H1 (cell line): ENCODE measurements around the gene SPTAN1. TPM values are rescaled to one million over a fixed set of nuclear protein-coding genes. Genes with fewer than 3 reads are reported as not detected.

Experiments
- CTCF ChIA-PET: fragments of 300-600 bp; sonication (Branson Sonifier 250); formaldehyde crosslinking; loops from one replicate; lab custom pipeline; 2021; ENCODE audit not compliant: partially characterized antibody; lab: Charles Lee
- POLR2A ChIA-PET: fragments of 300-600 bp; sonication (Branson Sonifier 250); formaldehyde crosslinking; loops from one replicate; lab custom pipeline; 2021; ENCODE audit warnings: inconsistent platforms; ENCODE audit not compliant: partially characterized antibody; lab: Charles Lee
- DNase-seq, 2 experiments: peaks; one replicate each; pipeline versions ENCODE4 v3.0.0 to v3.0.0-alpha.2; 2010 to 2022; ENCODE audit warnings: low spot score in 2 of 2, low read depth in 1 of 2, mixed read lengths in 1 of 2
- FAIRE-seq: peaks from 2 replicates; lab custom pipeline; 2011; peaks lifted over from hg19 to GRCh38; lab: Jason Lieb, UNC
- H2AFZ ChIP-seq: 2 replicates; pipeline ENCODE4 v1.8.1; 2012; ENCODE audit warnings: low read length, inconsistent platforms
- H2AK5ac ChIP-seq: 2 replicates; pipeline ENCODE4 v1.6.1; 2013; ENCODE audit warnings: low read depth, low read length
- H2BK120ac ChIP-seq: replicated peaks from 2 replicates; pipeline ENCODE3; 2013; ENCODE audit warnings: low read depth, low read length, inconsistent platforms
- H2BK12ac ChIP-seq: 2 replicates; pipeline ENCODE4 v1.6.1; 2013; ENCODE audit warnings: low read depth, low read length
- H2BK15ac ChIP-seq: 2 replicates; pipeline ENCODE4 v1.6.1; 2013; ENCODE audit warnings: low read length
- H2BK20ac ChIP-seq: 2 replicates; pipeline ENCODE4 v1.6.1; 2013; ENCODE audit warnings: low read length
- H2BK5ac ChIP-seq: 2 replicates; pipeline ENCODE4 v1.6.1; 2013; ENCODE audit warnings: low read depth, low read length
- H3K14ac ChIP-seq: 2 replicates; pipeline ENCODE4 v1.6.1; 2013; ENCODE audit warnings: inconsistent platforms; ENCODE audit not compliant: insufficient read length
- H3K18ac ChIP-seq: 2 replicates; pipeline ENCODE4 v1.6.1; 2013; ENCODE audit warnings: low read length; ENCODE audit errors: extremely low read depth
- H3K23ac ChIP-seq: 2 replicates; pipeline ENCODE4 v1.6.1; 2013; ENCODE audit warnings: inconsistent platforms; ENCODE audit not compliant: insufficient read length
- H3K23me2 ChIP-seq: 2 replicates; pipeline ENCODE4 v1.6.1; 2013; ENCODE audit warnings: low read depth, low read length
- H3K27ac ChIP-seq: 2 replicates; pipeline ENCODE4 v1.6.1; 2011; ENCODE audit warnings: low read depth, low read length, inconsistent platforms
- H3K27me3 ChIP-seq, 4 experiments: replicated peaks in 1 of 4; 1 replicate in 1 of 4; 2 replicates in 3 of 4; pipeline versions ENCODE4 v1.6.1 to v1.8.1; 2011 to 2013; ENCODE audit warnings: low read length in 3 of 4, mild to moderate bottlenecking in 3 of 4, inconsistent platforms in 2 of 4, mixed read lengths in 2 of 4, moderate library complexity in 1 of 4; ENCODE audit not compliant: control insufficient read depth in 3 of 4, insufficient read depth in 3 of 4; ENCODE audit errors: extremely low read depth in 1 of 4
- H3K36me3 ChIP-seq, 4 experiments: 2 replicates each; pipeline versions ENCODE4 v1.6.1 to v1.8.1; 2011 to 2013; ENCODE audit warnings: mild to moderate bottlenecking in 4 of 4, low read length in 3 of 4, moderate library complexity in 2 of 4, control low read depth in 1 of 4, inconsistent platforms in 1 of 4; ENCODE audit not compliant: insufficient read depth in 4 of 4, control insufficient read depth in 2 of 4
- H3K4ac ChIP-seq: replicated peaks from 2 replicates; pipeline ENCODE3; 2013; ENCODE audit warnings: low read length, low read depth, mixed read lengths, inconsistent platforms; ENCODE audit not compliant: insufficient read length
- H3K4me1 ChIP-seq, 4 experiments: replicated peaks in 1 of 4; 1 replicate in 1 of 4; 2 replicates in 3 of 4; pipeline versions ENCODE4 v1.6.1 to v1.8.1; 2011 to 2013; ENCODE audit warnings: low read length in 3 of 4, inconsistent platforms in 2 of 4, mixed read lengths in 1 of 4; ENCODE audit not compliant: insufficient read depth in 4 of 4, control insufficient read depth in 3 of 4
- H3K4me2 ChIP-seq, 2 experiments: 2 replicates each; pipeline versions ENCODE4 v1.6.1 to v1.8.1; 2011 to 2013; ENCODE audit warnings: low read depth in 2 of 2, low read length in 2 of 2, control low read depth in 1 of 2, inconsistent platforms in 1 of 2, mild to moderate bottlenecking in 1 of 2; ENCODE audit not compliant: insufficient read depth in 1 of 2
- H3K4me3 ChIP-seq, 4 experiments: fragments of 200-600, 300-600 bp in 1 of 4; sonication (generic), shearing (Covaris generic), sonication (Bioruptor Twin) in 1 of 4; 2 replicates each; pipeline versions ENCODE4 v1.5.1 to v1.8.1; 2011 to 2016; ENCODE audit warnings: low read length in 4 of 4, low read depth in 3 of 4, control low read depth in 2 of 4, inconsistent platforms in 2 of 4, mild to moderate bottlenecking in 2 of 4, mixed read lengths in 1 of 4, moderate library complexity in 1 of 4; ENCODE audit not compliant: insufficient read depth in 2 of 4; ENCODE audit errors: extremely low read depth in 1 of 4
- H3K56ac ChIP-seq: replicated peaks from 2 replicates; pipeline ENCODE3; 2013; ENCODE audit warnings: low read depth, mild to moderate bottlenecking, mixed read lengths, low read length, inconsistent platforms; ENCODE audit not compliant: insufficient read length
- H3K79me1 ChIP-seq: 2 replicates; pipeline ENCODE4 v1.6.1; 2013; ENCODE audit warnings: low read depth, low read length, control low read depth
- H3K79me2 ChIP-seq, 2 experiments: 2 replicates each; pipeline versions ENCODE4 v1.6.1 to v1.8.1; 2012 to 2013; ENCODE audit warnings: low read length in 2 of 2, mild to moderate bottlenecking in 2 of 2, inconsistent platforms in 1 of 2; ENCODE audit not compliant: insufficient read depth in 2 of 2, control insufficient read depth in 1 of 2
- H3K9ac ChIP-seq, 4 experiments: replicated peaks in 1 of 4; 1 replicate in 1 of 4; 2 replicates in 3 of 4; pipeline versions ENCODE4 v1.6.1 to v1.8.1; 2011 to 2013; ENCODE audit warnings: low read depth in 3 of 4, low read length in 3 of 4, control low read depth in 2 of 4, mild to moderate bottlenecking in 2 of 4, moderate library complexity in 2 of 4, inconsistent platforms in 1 of 4; ENCODE audit errors: extremely low read depth in 1 of 4
- H3K9me3 ChIP-seq, 2 experiments: 2 replicates each; pipeline versions ENCODE4 v1.6.1 to v1.8.1; 2012 to 2013; ENCODE audit warnings: mild to moderate bottlenecking in 2 of 2, moderate library complexity in 2 of 2, control low read depth in 1 of 2, inconsistent platforms in 1 of 2, low read depth in 1 of 2, low read length in 1 of 2, mixed read lengths in 1 of 2; ENCODE audit not compliant: insufficient read depth in 2 of 2
- H4K20me1 ChIP-seq, 2 experiments: replicated peaks in 1 of 2; 2 replicates each; pipeline versions ENCODE3 to v1.8.1; 2011 to 2013; ENCODE audit warnings: inconsistent platforms in 2 of 2, low read length in 2 of 2, mild to moderate bottlenecking in 1 of 2; ENCODE audit not compliant: insufficient read depth in 2 of 2, control insufficient read depth in 1 of 2
- H4K5ac ChIP-seq: 2 replicates; pipeline ENCODE4 v1.6.1; 2013; ENCODE audit warnings: low read length, low read depth, mixed read lengths, inconsistent platforms; ENCODE audit not compliant: insufficient read length
- H4K8ac ChIP-seq: 2 replicates; pipeline ENCODE4 v1.8.0; 2013; ENCODE audit warnings: mild to moderate bottlenecking, moderate library complexity, low read length, inconsistent platforms; ENCODE audit not compliant: insufficient read depth; ENCODE audit errors: extremely low read depth
- H4K91ac ChIP-seq: replicated peaks from 2 replicates; pipeline ENCODE3; 2013; ENCODE audit warnings: low read length, mixed read lengths, inconsistent platforms; ENCODE audit not compliant: insufficient read length
- BCL11A ChIP-seq, 2 experiments: IDR thresholded peaks; one replicate each; pipeline ENCODE4 v1.6.1; 2011; ENCODE audit warnings: low read depth in 2 of 2, low read length in 2 of 2, mild to moderate bottlenecking in 2 of 2
- CEBPB ChIP-seq: IDR thresholded peaks from 2 replicates; pipeline ENCODE4 v1.6.1; 2012; ENCODE audit warnings: low read depth, low read length
- CTBP2 ChIP-seq: IDR thresholded peaks from 2 replicates; pipeline ENCODE4 v1.7.0; 2011; ENCODE audit warnings: borderline replicate concordance, mild to moderate bottlenecking, moderate library complexity, mixed read lengths, low read length; ENCODE audit not compliant: insufficient read depth, insufficient read length
- EZH2 ChIP-seq: fragments of 200-600 bp; sonication (generic); IDR thresholded peaks from 2 replicates; pipeline ENCODE4 v1.7.1; 2012; ENCODE audit warnings: low read depth, mild to moderate bottlenecking, moderate library complexity, low read length, inconsistent platforms; ENCODE audit not compliant: severe bottlenecking
- GTF2F1 ChIP-seq: IDR thresholded peaks from 2 replicates; pipeline ENCODE4 v1.6.1; 2012; ENCODE audit warnings: low read depth, low read length, improper control_type of control experiment, borderline replicate concordance
- HDAC6 ChIP-seq: IDR thresholded peaks from one replicate; pipeline ENCODE4 v1.7.1; 2012; ENCODE audit warnings: low read depth, mild to moderate bottlenecking, inconsistent platforms, low read length, moderate library complexity
- SAP30 ChIP-seq: fragments of 300-600 bp; sonication (generic); IDR thresholded peaks from 2 replicates; pipeline ENCODE4 v1.7.1; 2012; ENCODE audit warnings: low read length, moderate library complexity, mild to moderate bottlenecking, inconsistent platforms; ENCODE audit not compliant: insufficient read depth, insufficient replicate concordance
- SP1 ChIP-seq: IDR thresholded peaks from 2 replicates; pipeline ENCODE4 v1.6.1; 2011; ENCODE audit warnings: low read depth, low read length
- TAF1 ChIP-seq: IDR thresholded peaks from 2 replicates; pipeline ENCODE4 v1.6.1; 2011; ENCODE audit warnings: mild to moderate bottlenecking, low read depth, low read length
- TEAD4 ChIP-seq: IDR thresholded peaks from 2 replicates; pipeline ENCODE4 v1.6.1; 2012; ENCODE audit warnings: low read depth, low read length, inconsistent platforms, mixed read lengths
- WGBS, 2 experiments: shearing (Covaris generic) in 1 of 2; methylation state at CpG; one replicate each; pipeline versions ENCODE4 v1.1.6 to v1.1.7; 2013 to 2015; ENCODE audit warnings: low lambda C conversion rate in 2 of 2, mixed read lengths in 2 of 2, inconsistent platforms in 1 of 2, low coverage in 1 of 2, missing lambda C conversion rate in 1 of 2; ENCODE audit not compliant: insufficient replicate concordance in 2 of 2, insufficient coverage in 1 of 2, insufficient read length in 1 of 2; ENCODE audit errors: extremely low coverage in 1 of 2, missing lambda C conversion rate in 1 of 2; 5-methylcytosine and 5-hydroxymethylcytosine counted together
- polyA plus RNA-seq, 7 experiments: library from polyadenylated mRNA; depleted of rRNA in 3 of 7; stranded (reverse) in 5 of 7; unstranded in 2 of 7; fragments of >200 nt in 5 of 7; fragments of 200-250 nt in 2 of 7; gene quantifications; 1 replicate in 5 of 7; 2 replicates in 1 of 7; 4 replicates in 1 of 7; pipeline versions ENCODE4 v1.2.1 to v1.2.3, GENCODE V29; 2011 to 2013; ENCODE audit warnings: missing spikeins in 2 of 7, mixed read lengths in 2 of 7
- total RNA-seq: library from RNA; stranded (reverse); fragmentation: NEBNext Ultra II Directional; extraction: Animal tissue kit (Norgen Biotek cat#: 25700); gene quantifications from 2 replicates; pipeline ENCODE4 v1.2.1, GENCODE V29; 2021
- TF ChIP-seq, protein P1 (sequence below): IDR thresholded peaks from 2 replicates; pipeline ENCODE4 v1.6.1; 2012; ENCODE audit warnings: low read length, inconsistent platforms

The SPTAN1 gene
- total and polyA plus RNA-seq, 2 of the 8 experiments (the other 6 are each of a cell fraction or from before 2014, with no cell fraction given): 182 to 216 TPM

DNA sequence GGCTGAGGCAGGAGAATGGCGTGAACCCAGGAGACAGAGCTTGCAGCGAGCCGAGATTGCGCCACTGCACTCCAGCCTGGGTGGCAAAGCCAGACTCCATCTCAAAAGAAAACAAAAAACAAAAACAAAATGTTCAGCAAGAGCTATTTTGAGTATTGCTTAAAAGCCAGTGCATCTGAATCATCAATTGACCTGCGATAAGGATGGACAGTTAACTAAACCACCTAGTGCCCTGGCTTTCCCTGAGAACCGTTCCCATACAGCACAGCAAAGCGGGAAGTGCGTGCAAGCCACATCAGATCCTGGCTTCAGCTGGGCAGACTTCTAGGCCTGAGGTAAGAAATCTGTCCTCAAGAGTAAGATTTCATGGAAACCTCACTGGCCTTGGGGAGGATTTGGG, 101.5 kb downstream of the SPTAN1 start:
- Histone ChIP-seq H2AFZ (no peak overlapping the region), H4K5ac (no peak overlapping the region), H3K27me3 (no peaks in the 10 kb centered on the region), H3K23me2 (peaks cover 4% of the 10 kb centered on the region; the same call in 1 of the 2 replicates), H3K4ac (no peak overlapping the region), H3K14ac (no peak overlapping the region), H2BK5ac (no peak overlapping the region), H3K4me1 (no peaks in the 10 kb centered on the region; a peak in 2 of 7 replicates), H3K4me2 (no peak overlapping the region), H3K9ac (no peak overlapping the region), H4K91ac (no peak overlapping the region), H3K79me1 (peaks cover 3% of the 10 kb centered on the region; the same call in 1 of the 2 replicates), H3K18ac (no peak overlapping the region), H3K23ac (no peak overlapping the region), H2BK15ac (no peak overlapping the region), H4K20me1 (peaks cover 0 to 2% of the 10 kb centered on the region in 2 experiments), H3K4me3 (no peak overlapping the region), H2BK12ac (no peak overlapping the region), H3K79me2 (peaks cover 0 to 2% of the 10 kb centered on the region in 2 experiments; a peak in 1 of 4 replicates), H3K36me3 (peaks cover 0 to 9% (median 0%) of the 10 kb centered on the region in 4 experiments; a peak in 1 of 8 replicates), H3K56ac (no peak overlapping the region), H2BK20ac (no peak overlapping the region), H3K27ac (no peak overlapping the region), H4K8ac (no peak overlapping the region), H2AK5ac (no peak overlapping the region), H3K9me3 (no peaks in the 10 kb centered on the region), H2BK120ac (no peak overlapping the region)
- FAIRE-seq (no peak), DNase-seq (no peak)
- CTCF ChIA-PET: interaction anchor here (0.6 to 1.5 kb wide), 4 partner anchors 16 to 97 kb away, joined by 3 to 4 read pairs (median 3); no protein-coding TSS in a partner anchor
- WGBS, 2 experiments: 98% methylated on average over 8 of the region's 8 CpGs; no CpG with 5 or more reads in 1 of the 2 experiments
- TF ChIP-seq BCL11A (IDR thresholded peaks at IDR 0.05; ENCODE audit: low read depth in 2 of 2, low read length in 2 of 2) (no peak), CEBPB (no peak), SAP30 (no peak), GTF2F1 (no peak), TAF1 (no peak), SP1 (no peak), TEAD4 (no peak), HDAC6 (no peak), EZH2 (no peak), CTBP2 (no peak)
- TF ChIP-seq, protein P1, sequence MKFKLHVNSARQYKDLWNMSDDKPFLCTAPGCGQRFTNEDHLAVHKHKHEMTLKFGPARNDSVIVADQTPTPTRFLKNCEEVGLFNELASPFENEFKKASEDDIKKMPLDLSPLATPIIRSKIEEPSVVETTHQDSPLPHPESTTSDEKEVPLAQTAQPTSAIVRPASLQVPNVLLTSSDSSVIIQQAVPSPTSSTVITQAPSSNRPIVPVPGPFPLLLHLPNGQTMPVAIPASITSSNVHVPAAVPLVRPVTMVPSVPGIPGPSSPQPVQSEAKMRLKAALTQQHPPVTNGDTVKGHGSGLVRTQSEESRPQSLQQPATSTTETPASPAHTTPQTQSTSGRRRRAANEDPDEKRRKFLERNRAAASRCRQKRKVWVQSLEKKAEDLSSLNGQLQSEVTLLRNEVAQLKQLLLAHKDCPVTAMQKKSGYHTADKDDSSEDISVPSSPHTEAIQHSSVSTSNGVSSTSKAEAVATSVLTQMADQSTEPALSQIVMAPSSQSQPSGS: no peak
- POLR2A ChIA-PET: interaction anchor here (0.9 to 5.0 kb wide), 9 partner anchors 8 to 47 kb away, joined by 3 to 47 read pairs (median 9); partner anchors contain the start of gene SET
